A549 (cell line): ENCODE results near the gene CHRNB2.

ENCODE experiments used
- CEBPB ChIP-seq, 2 experiments: fragments of >200 bp in 1 of 2; sonication (Bioruptor Twin) in 1 of 2; formaldehyde crosslinking in 1 of 2; IDR thresholded peaks; 2 replicates each; pipeline ENCODE4 v1.6.1; 2012 to 2016
- CTCF ChIP-seq: fragments of >200 bp; sonication (Bioruptor Twin); formaldehyde crosslinking; IDR thresholded peaks from 3 replicates; pipeline ENCODE4 v1.5.1; 2016
- RCOR1 ChIP-seq: fragments of 150-350 bp; IDR thresholded peaks from 2 replicates; pipeline ENCODE4 v1.6.1; 2014; ENCODE audit warnings: antibody characterized with exemption, low read length, low read depth
- RFX5 ChIP-seq: fragments of 450-650 bp; IDR thresholded peaks from 2 replicates; pipeline ENCODE4 v1.7.1; 2014; ENCODE audit warnings: antibody characterized with exemption, mild to moderate bottlenecking, moderate library complexity
- SMC3 ChIP-seq: fragments of >200 bp; sonication (Bioruptor Twin); formaldehyde crosslinking; IDR thresholded peaks from 3 replicates; pipeline ENCODE4 v1.6.1; 2018; ENCODE audit warnings: inconsistent platforms

GRCh38 chr1:154599658-154600057, 32.1 kb downstream of the CHRNB2 start:
- TF ChIP-seq CEBPB (IDR thresholded peaks at IDR 0.05) (no peak), CTCF (no peak), RFX5 (no peak), RCOR1 (no peak), SMC3 (no peak)
